Tibial nerve (tissue), 4 donors: ENCODE results near the gene RTP3.

Source experiments
- EP300 ChIP-seq, 2 donors: sonication (generic); formaldehyde crosslinking; IDR thresholded peaks; one replicate each; pipeline ENCODE4 v1.6.1; 2017; ENCODE audit warnings: antibody characterized with exemption in 2 of 2, mild to moderate bottlenecking in 1 of 2
- TF ChIP-seq, protein P1 (sequence below), 5 experiments: fragments of 200-600 bp in 3 of 5; fragments of 450-650 bp in 2 of 5; sonication (generic) in 3 of 5; IDR thresholded peaks; one replicate each; pipeline ENCODE4 v1.5.1; 2016 to 2019; ENCODE audit warnings: antibody characterized with exemption in 5 of 5, mild to moderate bottlenecking in 3 of 5, moderate library complexity in 2 of 5

DNA sequence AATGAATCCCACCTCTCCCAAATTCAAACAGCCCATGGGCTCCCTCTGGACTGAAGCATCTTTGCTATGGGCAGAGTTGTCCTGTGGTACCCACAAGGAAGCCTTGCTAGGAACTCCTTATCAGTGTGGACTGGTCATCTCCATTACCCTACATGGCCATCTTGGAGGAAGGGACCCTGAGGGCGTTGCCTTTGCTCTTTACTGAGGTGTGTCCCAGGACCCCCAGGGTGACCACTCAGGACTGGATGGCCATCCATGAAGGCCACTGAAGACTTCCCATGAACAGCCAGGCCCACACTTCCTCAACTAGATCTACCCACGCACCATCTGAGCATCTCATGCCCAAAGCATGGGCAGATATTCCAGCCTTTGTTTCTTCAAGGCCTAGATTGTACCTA, 20.0 kb downstream of the RTP3 start:
- TF ChIP-seq, protein P1, sequence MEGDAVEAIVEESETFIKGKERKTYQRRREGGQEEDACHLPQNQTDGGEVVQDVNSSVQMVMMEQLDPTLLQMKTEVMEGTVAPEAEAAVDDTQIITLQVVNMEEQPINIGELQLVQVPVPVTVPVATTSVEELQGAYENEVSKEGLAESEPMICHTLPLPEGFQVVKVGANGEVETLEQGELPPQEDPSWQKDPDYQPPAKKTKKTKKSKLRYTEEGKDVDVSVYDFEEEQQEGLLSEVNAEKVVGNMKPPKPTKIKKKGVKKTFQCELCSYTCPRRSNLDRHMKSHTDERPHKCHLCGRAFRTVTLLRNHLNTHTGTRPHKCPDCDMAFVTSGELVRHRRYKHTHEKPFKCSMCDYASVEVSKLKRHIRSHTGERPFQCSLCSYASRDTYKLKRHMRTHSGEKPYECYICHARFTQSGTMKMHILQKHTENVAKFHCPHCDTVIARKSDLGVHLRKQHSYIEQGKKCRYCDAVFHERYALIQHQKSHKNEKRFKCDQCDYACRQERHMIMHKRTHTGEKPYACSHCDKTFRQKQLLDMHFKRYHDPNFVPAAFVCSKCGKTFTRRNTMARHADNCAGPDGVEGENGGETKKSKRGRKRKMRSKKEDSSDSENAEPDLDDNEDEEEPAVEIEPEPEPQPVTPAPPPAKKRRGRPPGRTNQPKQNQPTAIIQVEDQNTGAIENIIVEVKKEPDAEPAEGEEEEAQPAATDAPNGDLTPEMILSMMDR (IDR thresholded peaks at IDR 0.05), result no peak
- no peak for TF ChIP-seq EP300 (IDR thresholded peaks at IDR 0.05)
